H9 (cell line): ENCODE data around the gene MVD. TPM values are rescaled to one million over a fixed set of nuclear protein-coding genes. Genes with fewer than 3 reads are reported as not detected.

Experiments used
- DNase-seq: peaks from one replicate; pipeline ENCODE4 v3.0.0-alpha.2; 2017
- H2AFZ ChIP-seq: one replicate; pipeline ENCODE4 v1.6.1; 2013; ENCODE audit warnings: mild to moderate bottlenecking, low read length, control low read depth, moderate library complexity
- H2AK5ac ChIP-seq: 2 replicates; pipeline ENCODE4 v1.6.1; 2013; ENCODE audit warnings: low read length, control low read depth, mixed read lengths; ENCODE audit not compliant: insufficient read length
- H2BK120ac ChIP-seq: one replicate; pipeline ENCODE4 v1.6.1; 2013; ENCODE audit warnings: low read depth, mild to moderate bottlenecking, low read length, control low read depth, inconsistent platforms; ENCODE audit not compliant: poor library complexity, severe bottlenecking
- H2BK12ac ChIP-seq: 2 replicates; pipeline ENCODE4 v1.6.1; 2013; ENCODE audit warnings: low read length, control low read depth, mixed read lengths, low read depth; ENCODE audit not compliant: insufficient read length
- H2BK15ac ChIP-seq: 2 replicates; pipeline ENCODE4 v1.6.1; 2013; ENCODE audit warnings: low read depth, low read length, control low read depth
- H2BK20ac ChIP-seq: one replicate; pipeline ENCODE4 v1.6.1; 2013; ENCODE audit warnings: low read depth, mild to moderate bottlenecking, low read length, control low read depth, inconsistent platforms; ENCODE audit not compliant: poor library complexity, severe bottlenecking
- H2BK5ac ChIP-seq: 2 replicates; pipeline ENCODE4 v1.6.1; 2013; ENCODE audit warnings: low read length, control low read depth, mixed read lengths; ENCODE audit not compliant: insufficient read length
- H3K14ac ChIP-seq: 2 replicates; pipeline ENCODE4 v1.6.1; 2013; ENCODE audit warnings: low read length, control low read depth; ENCODE audit not compliant: insufficient read depth
- H3K18ac ChIP-seq: 2 replicates; pipeline ENCODE4 v1.6.1; 2013; ENCODE audit warnings: low read depth, mild to moderate bottlenecking, mixed read lengths, low read length, control low read depth; ENCODE audit not compliant: insufficient read length
- H3K23ac ChIP-seq: 2 replicates; pipeline ENCODE4 v1.6.1; 2013; ENCODE audit warnings: low read length, control low read depth, mixed read lengths, low read depth; ENCODE audit not compliant: insufficient read length
- H3K23me2 ChIP-seq: 2 replicates; pipeline ENCODE4 v1.6.1; 2013; ENCODE audit warnings: low read depth, mild to moderate bottlenecking, mixed read lengths, low read length, control low read depth; ENCODE audit not compliant: insufficient read length, poor library complexity, severe bottlenecking
- H3K27ac ChIP-seq: 2 replicates; pipeline ENCODE4 v1.5.1; 2013; ENCODE audit warnings: low read length, control low read depth, mixed read lengths, low read depth; ENCODE audit not compliant: insufficient read length
- H3K27me3 ChIP-seq: 2 replicates; pipeline ENCODE4 v1.6.1; 2013; ENCODE audit warnings: low read length, control low read depth, inconsistent platforms; ENCODE audit not compliant: insufficient read depth
- H3K4ac ChIP-seq: 2 replicates; pipeline ENCODE4 v1.6.1; 2013; ENCODE audit warnings: low read depth, mild to moderate bottlenecking, control low read depth, inconsistent platforms, low read length, moderate library complexity
- H3K4me1 ChIP-seq: 2 replicates; pipeline ENCODE4 v1.6.1; 2013; ENCODE audit warnings: low read length, control low read depth, inconsistent platforms; ENCODE audit not compliant: insufficient read depth
- H3K4me2 ChIP-seq: 2 replicates; pipeline ENCODE4 v1.6.1; 2013; ENCODE audit warnings: low read length, control low read depth, mixed read lengths; ENCODE audit not compliant: insufficient read length, insufficient read depth
- H3K56ac ChIP-seq: 2 replicates; pipeline ENCODE4 v1.6.1; 2013; ENCODE audit warnings: low read depth, mild to moderate bottlenecking, mixed read lengths, low read length, control low read depth; ENCODE audit not compliant: insufficient read length
- H3K79me1 ChIP-seq: 2 replicates; pipeline ENCODE4 v1.6.1; 2013; ENCODE audit warnings: low read depth, mild to moderate bottlenecking, moderate library complexity, low read length, control low read depth, inconsistent platforms; ENCODE audit not compliant: insufficient read depth, poor library complexity, severe bottlenecking
- H3K79me2 ChIP-seq: 2 replicates; pipeline ENCODE4 v1.6.1; 2013; ENCODE audit warnings: low read length, control low read depth, inconsistent platforms; ENCODE audit not compliant: insufficient read depth
- H3K9ac ChIP-seq: 2 replicates; pipeline ENCODE4 v1.6.1; 2013; ENCODE audit warnings: low read length, control low read depth, mixed read lengths; ENCODE audit not compliant: insufficient read length; ENCODE audit errors: extremely low read depth
- H3K9me3 ChIP-seq: one replicate; pipeline ENCODE4 v1.6.1; 2013; ENCODE audit warnings: low read depth, low read length, inconsistent platforms; ENCODE audit not compliant: control insufficient read depth
- H3T11ph ChIP-seq: one replicate; pipeline ENCODE4 v1.6.1; 2013; ENCODE audit warnings: mild to moderate bottlenecking, low read length, control low read depth, inconsistent platforms
- H4K20me1 ChIP-seq: one replicate; pipeline ENCODE4 v1.6.1; 2013; ENCODE audit not compliant: control insufficient read depth, insufficient read length, insufficient read depth
- H4K5ac ChIP-seq: 2 replicates; pipeline ENCODE4 v1.6.1; 2013; ENCODE audit warnings: low read depth, mild to moderate bottlenecking, mixed read lengths, low read length, control low read depth; ENCODE audit not compliant: insufficient read length
- H4K8ac ChIP-seq: replicated peaks from 2 replicates; pipeline ENCODE4 v1.6.1; 2013; ENCODE audit warnings: low read length, control low read depth, mixed read lengths, low read depth; ENCODE audit not compliant: insufficient read length
- H4K91ac ChIP-seq: 2 replicates; pipeline ENCODE4 v1.6.1; 2013; ENCODE audit warnings: low read depth, mild to moderate bottlenecking, moderate library complexity, mixed read lengths, low read length, control low read depth; ENCODE audit not compliant: insufficient read length
- H3K27ac Mint-ChIP-seq, 3 experiments: 2 replicates in 2 of 3; 3 replicates in 1 of 3; pipeline ENCODE4 v1.8.0; 2020 to 2021; ENCODE audit warnings: mixed read lengths in 3 of 3, mild to moderate bottlenecking in 1 of 3, moderate library complexity in 1 of 3
- H3K27me3 Mint-ChIP-seq: 2 replicates; pipeline ENCODE4 v1.8.0; 2021; ENCODE audit warnings: low read depth, mild to moderate bottlenecking, moderate library complexity, mixed read lengths
- H3K36me3 Mint-ChIP-seq, 3 experiments: 2 replicates in 2 of 3; 3 replicates in 1 of 3; pipeline ENCODE4 v1.8.0; 2020 to 2021; ENCODE audit warnings: low read depth in 3 of 3, mixed read lengths in 3 of 3; ENCODE audit not compliant: insufficient read depth in 1 of 3
- H3K4me1 Mint-ChIP-seq, 2 experiments: 2 replicates each; pipeline ENCODE4 v1.8.0; 2020; ENCODE audit warnings: mixed read lengths in 2 of 2
- H3K4me3 Mint-ChIP-seq, 2 experiments: 2 replicates in 1 of 2; 3 replicates in 1 of 2; pipeline ENCODE4 v1.8.0; 2020 to 2021; ENCODE audit warnings: mild to moderate bottlenecking in 2 of 2, mixed read lengths in 2 of 2, moderate library complexity in 1 of 2
- H3K9me3 Mint-ChIP-seq, 2 experiments: 2 replicates in 1 of 2; 3 replicates in 1 of 2; pipeline ENCODE4 v1.8.0; 2020; ENCODE audit warnings: mild to moderate bottlenecking in 2 of 2, mixed read lengths in 2 of 2, moderate library complexity in 1 of 2
- WGBS: extraction: QIAGEN DNeasy Blood & Tissue Kit; methylation state at CpG from one replicate; pipeline ENCODE4 v1.1.7; 2013; ENCODE audit warnings: missing lambda C conversion rate, low lambda C conversion rate, mixed read lengths; ENCODE audit not compliant: insufficient read length; ENCODE audit errors: extremely low coverage; 5-methylcytosine and 5-hydroxymethylcytosine counted together
- total RNA-seq: library from RNA; stranded (reverse); gene quantifications from 2 replicates; pipeline ENCODE4 v1.2.1, GENCODE V29; 2021
- TF ChIP-seq, protein P1 (sequence below): fragments of 200-600 bp; sonication (generic); conservative IDR thresholded peaks from 3 replicates; pipeline ENCODE4 v1.8.0; 2021; ENCODE audit warnings: antibody characterized with exemption, mild to moderate bottlenecking

Gene MVD
- total RNA-seq, 1 experiment from 2014 or later = 53.2 TPM

DNA sequence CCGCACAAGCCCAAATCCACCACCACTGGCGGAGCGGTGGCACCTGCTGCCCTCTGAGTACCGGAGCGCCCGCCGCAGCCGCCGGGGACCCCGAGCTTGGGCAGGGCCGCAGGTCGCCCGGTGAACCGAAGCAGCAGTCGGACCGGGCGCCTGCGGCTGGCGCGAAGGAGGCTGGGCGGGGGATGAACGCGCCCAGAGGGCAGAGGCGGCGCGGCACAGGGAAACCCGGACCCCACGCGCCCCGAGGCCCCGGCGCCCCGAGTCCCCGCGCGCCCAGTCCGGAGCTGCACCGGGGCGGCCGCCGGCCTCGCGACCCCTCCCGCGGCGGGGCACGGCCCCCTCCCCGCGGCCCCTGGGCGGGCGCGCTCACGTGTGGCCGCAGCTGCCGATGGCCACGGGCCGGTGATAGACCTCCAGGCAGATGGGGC is 42.9 kb upstream of the MVD start:
- H4K5ac ChIP-seq = no peak overlapping the region
- H3K27ac ChIP-seq = no peak overlapping the region
- no peak overlapping the region for H4K91ac ChIP-seq
- Mint-ChIP-seq H3K27ac (no peak overlapping the region), H3K4me1 (peaks cover 16 to 17% of the 10 kb centered on the region in 2 experiments), H3K27me3 (no peaks in the 10 kb centered on the region), H3K4me3 (peak overlapping the region; percentile 83 to 89), H3K9me3 (no peaks in the 10 kb centered on the region; a peak in 1 of 5 replicates), H3K36me3 (peaks cover 0 to 4% (median 2%) of the 10 kb centered on the region in 3 experiments; a peak in 3 of 7 replicates)
- H3K4me1 ChIP-seq = peaks cover 4% of the 10 kb centered on the region; the same call in 1 of the 2 replicates
- no peak overlapping the region for H3K18ac ChIP-seq
- peak overlapping the region; percentile 34 for H3K9ac ChIP-seq
- peaks cover 3% of the 10 kb centered on the region; the same call in 1 of the 2 replicates for H3K79me2 ChIP-seq
- peaks cover 7% of the 10 kb centered on the region for H3K79me1 ChIP-seq
- no peak overlapping the region for H3K4ac ChIP-seq
- no peak overlapping the region for H2BK120ac ChIP-seq
- H3K56ac ChIP-seq = no peak overlapping the region
- no CpG with 5 or more reads among the region's 57 CpGs for WGBS
- no peak overlapping the region for H3K14ac ChIP-seq
- H3K9me3 ChIP-seq = no peaks in the 10 kb centered on the region
- H2BK12ac ChIP-seq = no peak overlapping the region
- no peak overlapping the region for H2BK5ac ChIP-seq
- H3K27me3 ChIP-seq = no peaks in the 10 kb centered on the region
- no peak overlapping the region for H2BK20ac ChIP-seq
- H3K23me2 ChIP-seq = peaks cover 6% of the 10 kb centered on the region
- H2AFZ ChIP-seq = no peak overlapping the region
- H4K8ac ChIP-seq = no peak overlapping the region
- no peak for DNase-seq
- TF ChIP-seq, protein P1, sequence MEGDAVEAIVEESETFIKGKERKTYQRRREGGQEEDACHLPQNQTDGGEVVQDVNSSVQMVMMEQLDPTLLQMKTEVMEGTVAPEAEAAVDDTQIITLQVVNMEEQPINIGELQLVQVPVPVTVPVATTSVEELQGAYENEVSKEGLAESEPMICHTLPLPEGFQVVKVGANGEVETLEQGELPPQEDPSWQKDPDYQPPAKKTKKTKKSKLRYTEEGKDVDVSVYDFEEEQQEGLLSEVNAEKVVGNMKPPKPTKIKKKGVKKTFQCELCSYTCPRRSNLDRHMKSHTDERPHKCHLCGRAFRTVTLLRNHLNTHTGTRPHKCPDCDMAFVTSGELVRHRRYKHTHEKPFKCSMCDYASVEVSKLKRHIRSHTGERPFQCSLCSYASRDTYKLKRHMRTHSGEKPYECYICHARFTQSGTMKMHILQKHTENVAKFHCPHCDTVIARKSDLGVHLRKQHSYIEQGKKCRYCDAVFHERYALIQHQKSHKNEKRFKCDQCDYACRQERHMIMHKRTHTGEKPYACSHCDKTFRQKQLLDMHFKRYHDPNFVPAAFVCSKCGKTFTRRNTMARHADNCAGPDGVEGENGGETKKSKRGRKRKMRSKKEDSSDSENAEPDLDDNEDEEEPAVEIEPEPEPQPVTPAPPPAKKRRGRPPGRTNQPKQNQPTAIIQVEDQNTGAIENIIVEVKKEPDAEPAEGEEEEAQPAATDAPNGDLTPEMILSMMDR = no peak
- no peaks in the 10 kb centered on the region for H4K20me1 ChIP-seq
- H3K4me2 ChIP-seq = peak overlapping the region; percentile 52
- no peak overlapping the region for H2BK15ac ChIP-seq
- no peak overlapping the region for H3T11ph ChIP-seq
- no peak overlapping the region for H3K23ac ChIP-seq
- H2AK5ac ChIP-seq = no peak overlapping the region
